Liver (tissue), 3 donors: ENCODE results near the gene TRAPPC6A.

Experiments
- JUND ChIP-seq, 2 donors: IDR thresholded peaks; 2 replicates each; pipeline ENCODE4 v1.6.1; 2016; ENCODE audit warnings: antibody characterized with exemption in 2 of 2
- RAD21 ChIP-seq, 2 donors: IDR thresholded peaks; 2 replicates each; pipeline ENCODE4 v1.6.1; 2016; ENCODE audit warnings: antibody characterized with exemption in 2 of 2, mild to moderate bottlenecking in 2 of 2
- YY1 ChIP-seq: IDR thresholded peaks from 2 replicates; pipeline ENCODE4 v1.6.1; 2016; ENCODE audit warnings: antibody characterized with exemption, mild to moderate bottlenecking
- TF ChIP-seq, protein P1 (sequence below): fragments of 150-350 bp; IDR thresholded peaks from 2 replicates; pipeline ENCODE4 v1.5.1; 2017; ENCODE audit warnings: improper control_type of control experiment, low read depth, low read length; ENCODE audit not compliant: missing input control
- TF ChIP-seq, protein P2 (sequence below): IDR thresholded peaks from 2 replicates; pipeline ENCODE4 v1.6.1; 2016; ENCODE audit warnings: antibody characterized with exemption, mild to moderate bottlenecking
- TF ChIP-seq, protein P3 (sequence below): IDR thresholded peaks from 2 replicates; pipeline ENCODE4 v1.6.1; 2016; ENCODE audit warnings: antibody characterized with exemption
- donor health status: healthy.
- donor health status: healthy.

DNA sequence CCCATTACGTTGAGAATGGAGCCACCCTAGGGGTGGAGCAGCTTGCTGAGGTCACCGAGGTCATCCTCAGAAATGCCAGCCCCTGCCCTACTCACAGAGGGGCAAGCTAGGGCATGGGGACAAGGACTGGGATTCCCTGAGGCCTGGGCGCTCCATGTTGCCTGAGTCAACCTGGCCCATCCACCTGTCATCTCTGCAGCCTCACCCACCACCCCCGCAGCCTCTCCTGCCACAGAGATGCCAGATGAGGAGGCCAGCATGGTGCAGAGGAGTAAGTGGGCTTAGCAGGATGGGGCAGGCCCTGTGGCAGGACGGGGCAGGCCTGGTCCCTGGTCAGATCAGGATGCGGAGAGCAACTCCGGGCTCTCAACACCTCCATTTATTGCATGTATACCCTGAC, 26.7 kb downstream of the TRAPPC6A start:
- TF ChIP-seq YY1 (no peak), JUND (IDR thresholded peaks at IDR 0.05) (no peak), RAD21 (IDR thresholded peaks at IDR 0.05) (no peak)
- TF ChIP-seq, protein P1, sequence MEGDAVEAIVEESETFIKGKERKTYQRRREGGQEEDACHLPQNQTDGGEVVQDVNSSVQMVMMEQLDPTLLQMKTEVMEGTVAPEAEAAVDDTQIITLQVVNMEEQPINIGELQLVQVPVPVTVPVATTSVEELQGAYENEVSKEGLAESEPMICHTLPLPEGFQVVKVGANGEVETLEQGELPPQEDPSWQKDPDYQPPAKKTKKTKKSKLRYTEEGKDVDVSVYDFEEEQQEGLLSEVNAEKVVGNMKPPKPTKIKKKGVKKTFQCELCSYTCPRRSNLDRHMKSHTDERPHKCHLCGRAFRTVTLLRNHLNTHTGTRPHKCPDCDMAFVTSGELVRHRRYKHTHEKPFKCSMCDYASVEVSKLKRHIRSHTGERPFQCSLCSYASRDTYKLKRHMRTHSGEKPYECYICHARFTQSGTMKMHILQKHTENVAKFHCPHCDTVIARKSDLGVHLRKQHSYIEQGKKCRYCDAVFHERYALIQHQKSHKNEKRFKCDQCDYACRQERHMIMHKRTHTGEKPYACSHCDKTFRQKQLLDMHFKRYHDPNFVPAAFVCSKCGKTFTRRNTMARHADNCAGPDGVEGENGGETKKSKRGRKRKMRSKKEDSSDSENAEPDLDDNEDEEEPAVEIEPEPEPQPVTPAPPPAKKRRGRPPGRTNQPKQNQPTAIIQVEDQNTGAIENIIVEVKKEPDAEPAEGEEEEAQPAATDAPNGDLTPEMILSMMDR, result no peak
- TF ChIP-seq, protein P2, sequence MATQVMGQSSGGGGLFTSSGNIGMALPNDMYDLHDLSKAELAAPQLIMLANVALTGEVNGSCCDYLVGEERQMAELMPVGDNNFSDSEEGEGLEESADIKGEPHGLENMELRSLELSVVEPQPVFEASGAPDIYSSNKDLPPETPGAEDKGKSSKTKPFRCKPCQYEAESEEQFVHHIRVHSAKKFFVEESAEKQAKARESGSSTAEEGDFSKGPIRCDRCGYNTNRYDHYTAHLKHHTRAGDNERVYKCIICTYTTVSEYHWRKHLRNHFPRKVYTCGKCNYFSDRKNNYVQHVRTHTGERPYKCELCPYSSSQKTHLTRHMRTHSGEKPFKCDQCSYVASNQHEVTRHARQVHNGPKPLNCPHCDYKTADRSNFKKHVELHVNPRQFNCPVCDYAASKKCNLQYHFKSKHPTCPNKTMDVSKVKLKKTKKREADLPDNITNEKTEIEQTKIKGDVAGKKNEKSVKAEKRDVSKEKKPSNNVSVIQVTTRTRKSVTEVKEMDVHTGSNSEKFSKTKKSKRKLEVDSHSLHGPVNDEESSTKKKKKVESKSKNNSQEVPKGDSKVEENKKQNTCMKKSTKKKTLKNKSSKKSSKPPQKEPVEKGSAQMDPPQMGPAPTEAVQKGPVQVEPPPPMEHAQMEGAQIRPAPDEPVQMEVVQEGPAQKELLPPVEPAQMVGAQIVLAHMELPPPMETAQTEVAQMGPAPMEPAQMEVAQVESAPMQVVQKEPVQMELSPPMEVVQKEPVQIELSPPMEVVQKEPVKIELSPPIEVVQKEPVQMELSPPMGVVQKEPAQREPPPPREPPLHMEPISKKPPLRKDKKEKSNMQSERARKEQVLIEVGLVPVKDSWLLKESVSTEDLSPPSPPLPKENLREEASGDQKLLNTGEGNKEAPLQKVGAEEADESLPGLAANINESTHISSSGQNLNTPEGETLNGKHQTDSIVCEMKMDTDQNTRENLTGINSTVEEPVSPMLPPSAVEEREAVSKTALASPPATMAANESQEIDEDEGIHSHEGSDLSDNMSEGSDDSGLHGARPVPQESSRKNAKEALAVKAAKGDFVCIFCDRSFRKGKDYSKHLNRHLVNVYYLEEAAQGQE, result no peak
- TF ChIP-seq, protein P3, sequence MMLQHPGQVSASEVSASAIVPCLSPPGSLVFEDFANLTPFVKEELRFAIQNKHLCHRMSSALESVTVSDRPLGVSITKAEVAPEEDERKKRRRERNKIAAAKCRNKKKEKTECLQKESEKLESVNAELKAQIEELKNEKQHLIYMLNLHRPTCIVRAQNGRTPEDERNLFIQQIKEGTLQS, result no peak
